HG03025 (cell line): ENCODE results near the gene ZNF484.
"Not testable (repeated sequence)": the region's sequence is repeated elsewhere in the genome, so short reads cannot be mapped to it uniquely, and the experiment has no call there.

Source experiments
- ATAC-seq: cut with Tn5 transposase; IDR thresholded peaks from one replicate; pipeline ENCODE4 v1.9.1; 2021; ENCODE audit warnings: mild to moderate bottlenecking, moderate library complexity; ENCODE audit not compliant: unreplicated experiment, low FRiP score

Gene ZNF484

DNA sequence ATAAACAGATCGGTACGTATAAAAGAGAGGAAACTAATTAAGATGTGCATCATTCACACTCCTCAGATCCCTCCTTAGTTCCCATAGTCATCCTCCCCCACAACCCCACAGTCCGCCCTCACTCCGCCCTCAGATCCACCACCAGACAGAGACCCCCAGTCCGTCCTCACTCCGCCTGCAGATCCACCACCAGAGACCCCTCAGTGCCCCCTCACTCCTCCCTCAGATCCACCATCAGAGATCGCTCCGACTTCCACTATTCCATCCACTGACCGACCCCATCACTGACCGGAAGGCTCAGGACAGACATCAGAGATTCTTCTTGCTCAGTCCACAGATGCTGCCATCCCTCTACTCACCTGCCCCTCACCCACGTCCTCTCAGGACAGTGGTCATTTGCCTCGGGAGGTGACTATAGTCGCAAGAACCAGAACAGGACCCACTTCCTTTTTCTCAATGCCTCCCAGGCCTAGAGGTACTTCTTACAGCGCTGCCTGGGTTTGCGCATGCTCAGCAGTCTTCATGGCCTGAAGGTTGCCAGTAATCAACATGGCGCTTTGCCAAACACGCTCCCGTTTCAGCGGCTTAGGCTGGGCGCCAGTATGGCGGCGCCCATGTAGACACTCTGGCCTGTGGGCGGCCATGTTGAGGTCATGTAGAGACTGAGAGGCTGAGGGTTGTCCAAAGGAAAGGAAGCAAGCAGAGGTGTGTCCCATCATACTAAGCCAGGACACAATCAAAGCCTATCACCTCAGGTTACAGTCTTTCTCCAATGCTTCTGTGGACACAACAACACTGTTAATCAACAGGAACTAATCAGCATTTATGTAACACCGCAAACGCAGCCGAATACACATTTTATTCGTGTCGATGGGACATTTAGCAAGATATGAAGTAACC, at the start of gene ZNF484:
ZNF484 (minus strand) TSS at position 508 of the 900 bp plus-strand sequence. CDS start 3,009 bp downstream, outside the sequence.
- peak; percentile 98 for ATAC-seq

DNA sequence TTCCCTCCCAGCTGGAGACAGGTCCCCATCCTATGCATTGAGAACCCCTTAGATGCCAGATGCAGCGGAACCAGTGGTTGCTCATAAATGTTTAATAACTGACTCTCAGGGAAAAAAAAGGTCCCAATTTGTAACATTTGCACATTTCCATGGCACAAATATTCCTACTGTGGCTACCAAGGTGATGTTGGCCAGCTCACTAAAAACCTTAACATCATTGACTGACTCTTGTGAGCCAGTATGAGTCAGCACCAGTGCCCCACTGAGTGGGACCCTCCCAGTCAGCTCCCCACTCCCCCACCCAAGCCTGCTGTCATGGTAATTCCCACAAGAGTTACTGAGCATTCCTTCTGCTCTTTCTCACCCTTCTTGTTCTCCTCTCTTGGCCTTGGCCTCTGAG, 42.6 kb upstream of the ZNF484 start:
- ATAC-seq = no peak

DNA sequence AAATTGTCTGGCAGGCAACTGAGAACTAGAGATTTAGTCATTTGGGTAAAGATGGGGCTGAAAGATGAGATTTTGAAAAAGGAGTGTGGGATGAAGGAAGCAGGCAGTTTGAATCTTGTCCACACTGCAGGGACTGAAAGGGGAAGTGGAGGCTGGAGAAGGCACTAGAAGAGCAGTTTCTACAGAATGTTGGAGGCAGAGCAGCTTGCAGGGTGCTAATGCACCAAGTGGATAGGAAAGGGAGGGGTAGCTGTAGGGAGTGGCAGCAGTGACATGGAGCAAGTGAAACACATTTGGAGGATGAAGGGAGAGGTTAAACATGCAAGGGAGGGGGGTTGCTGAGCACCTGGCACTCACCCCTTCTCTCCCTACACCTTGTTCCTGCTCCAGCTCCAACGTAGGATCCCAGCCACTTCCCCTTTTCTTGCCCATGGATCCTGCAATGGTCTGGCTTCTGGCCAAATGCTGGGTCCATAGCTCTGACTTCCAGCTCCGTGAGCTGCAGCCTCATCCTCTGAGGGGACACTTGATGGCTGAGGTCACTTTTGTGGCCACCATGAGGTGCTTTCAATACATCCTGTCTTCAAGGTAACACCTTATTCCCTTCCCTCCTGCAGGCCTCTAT, 39.5 kb upstream of the ZNF484 start:
- ATAC-seq = no peak

- ATAC-seq = no peak
Measured at GRCh38 chr9:92911511-92912475, 34.0 kb upstream of the ZNF484 start.

DNA sequence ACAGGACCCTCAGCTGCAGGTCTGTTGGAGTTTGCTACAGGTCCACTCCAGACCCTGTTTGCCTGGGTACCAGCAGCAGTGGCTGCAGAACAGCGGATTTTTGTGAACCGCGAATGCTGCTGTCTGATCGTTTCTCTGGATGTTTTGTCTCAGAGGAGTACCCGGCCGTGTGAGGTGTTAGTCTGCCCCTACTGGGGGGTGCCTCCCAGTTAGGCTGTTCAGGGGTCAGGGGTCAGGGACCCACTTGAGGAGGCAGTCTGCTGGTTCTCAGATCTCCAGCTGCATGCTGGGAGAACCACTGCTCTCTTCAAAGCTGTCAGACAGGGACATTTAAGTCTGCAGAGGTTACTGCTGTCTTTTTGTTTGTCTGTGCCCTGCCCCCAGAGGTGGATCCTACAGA, 27.3 kb upstream of the ZNF484 start:
- ATAC-seq = not testable (repeated sequence)

DNA sequence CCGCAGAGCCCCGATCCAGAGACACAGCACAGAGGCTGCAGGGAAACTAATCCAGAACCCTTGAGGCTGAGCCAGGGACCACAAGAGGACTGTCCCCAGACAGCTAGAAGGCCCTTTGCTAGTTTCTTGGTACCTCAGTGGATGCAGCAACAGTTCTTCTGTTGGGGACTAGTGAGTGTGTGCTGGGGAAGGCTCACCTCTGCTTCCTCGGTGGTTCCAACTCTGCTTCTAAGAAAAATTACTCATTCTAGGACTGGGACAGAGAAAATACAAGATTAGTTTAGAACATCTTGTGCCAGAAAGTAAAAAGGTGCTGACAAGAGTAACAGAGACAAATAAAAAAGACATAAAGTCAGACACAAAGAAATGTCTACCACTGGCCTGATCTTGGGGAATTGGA, 19.5 kb upstream of the ZNF484 start:
- no peak for ATAC-seq

GRCh38 chr9:92895812-92896436, 18.1 kb upstream of the ZNF484 start:
- no peak for ATAC-seq

DNA sequence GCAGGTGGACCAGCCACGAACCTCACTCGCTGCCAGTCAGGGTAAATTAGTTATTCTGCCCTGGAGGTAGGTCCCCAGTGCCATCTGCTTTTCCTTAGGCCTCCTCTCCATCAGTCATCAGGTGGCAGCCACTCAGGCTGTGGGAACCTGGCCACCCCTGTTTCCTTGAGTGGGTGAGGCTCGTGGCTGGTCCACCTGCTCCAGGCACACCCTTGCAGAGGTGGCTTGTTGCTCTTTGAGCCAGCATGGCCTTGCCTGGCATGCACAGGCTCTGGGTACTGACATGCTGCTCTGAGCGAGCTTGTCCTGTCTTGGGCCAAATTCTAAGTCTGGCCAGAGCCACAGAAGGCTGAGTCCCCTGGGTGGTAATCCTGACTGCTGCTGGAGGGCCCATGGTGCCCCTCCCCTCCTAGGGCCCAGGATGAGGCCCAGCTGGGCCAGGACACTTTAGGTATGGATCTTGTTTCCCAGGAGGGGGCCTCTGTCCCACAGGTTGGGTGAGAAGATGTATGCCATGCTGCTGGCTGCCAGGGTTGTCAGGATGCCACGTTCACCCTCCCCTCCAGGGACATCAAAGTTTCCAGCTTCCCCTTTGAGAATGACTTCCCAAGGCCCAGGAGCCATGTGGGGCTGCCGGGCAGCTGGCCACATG, 17.0 kb upstream of the ZNF484 start:
- ATAC-seq = no peak

GRCh38 chr9:92893916-92894610, 16.2 kb upstream of the ZNF484 start:
- ATAC-seq = not testable (repeated sequence)

GRCh38 chr9:92892276-92892675, 14.4 kb upstream of the ZNF484 start:
- not testable (repeated sequence) for ATAC-seq

DNA sequence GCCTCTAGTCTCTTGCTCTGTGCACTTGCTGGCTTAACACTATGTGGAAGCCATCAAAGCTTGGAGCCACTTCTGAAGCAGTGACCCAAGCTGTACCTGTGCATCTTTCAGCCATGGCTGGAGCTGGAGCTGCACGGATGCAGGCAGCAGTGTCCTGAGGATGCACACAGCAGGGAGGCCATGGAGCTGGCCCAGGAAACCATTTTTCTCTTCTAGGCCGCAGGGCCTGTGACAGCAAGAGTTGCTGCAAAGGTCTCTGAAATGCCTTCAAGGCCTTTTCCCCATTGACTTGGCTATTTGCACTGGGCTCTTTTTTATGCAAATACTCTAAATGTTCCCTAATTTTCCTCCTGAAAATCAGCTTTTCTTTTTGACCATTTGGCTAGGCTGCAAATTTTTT, 12.9 kb upstream of the ZNF484 start:
- no peak for ATAC-seq

GRCh38 chr9:92887880-92888338, 10.1 kb upstream of the ZNF484 start:
- ATAC-seq = no peak

DNA sequence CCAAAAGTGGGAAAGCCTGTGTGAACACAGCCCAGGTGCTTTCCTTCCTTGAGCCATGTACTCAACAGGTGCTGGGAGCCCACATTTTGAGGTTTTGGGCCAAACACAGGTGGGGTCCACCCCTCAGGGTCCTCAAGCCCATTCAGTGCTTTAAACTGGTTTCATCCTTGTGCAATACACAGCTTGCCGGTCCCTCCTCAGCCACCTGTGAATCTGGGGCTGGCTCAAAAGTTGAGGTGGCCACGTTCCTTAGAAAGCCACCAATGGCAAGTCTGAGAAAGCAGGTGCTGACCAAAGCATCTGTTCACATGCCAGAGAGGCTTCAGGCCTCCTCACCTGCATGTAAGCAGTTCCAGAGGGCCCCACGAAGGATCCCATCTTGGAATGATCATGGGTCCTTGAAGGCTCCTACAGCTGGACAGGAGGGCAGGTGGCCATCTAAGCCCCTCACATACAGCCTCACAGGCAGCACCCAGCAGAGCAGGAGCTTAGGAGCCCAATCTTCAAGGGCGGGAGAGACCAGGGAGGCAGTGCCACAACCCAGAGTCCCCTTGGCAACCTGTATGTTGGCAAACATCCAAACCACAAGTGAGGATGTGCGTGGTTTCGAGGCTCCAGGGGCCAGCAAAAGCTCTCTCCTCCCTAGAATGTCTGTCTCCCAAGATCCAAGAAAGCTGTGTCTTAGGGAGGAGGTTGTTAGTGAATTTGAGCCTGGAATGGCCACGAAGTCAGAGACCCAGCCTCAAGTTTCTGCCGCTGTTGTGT, 9.2 kb upstream of the ZNF484 start:
- ATAC-seq = not testable (repeated sequence)

DNA sequence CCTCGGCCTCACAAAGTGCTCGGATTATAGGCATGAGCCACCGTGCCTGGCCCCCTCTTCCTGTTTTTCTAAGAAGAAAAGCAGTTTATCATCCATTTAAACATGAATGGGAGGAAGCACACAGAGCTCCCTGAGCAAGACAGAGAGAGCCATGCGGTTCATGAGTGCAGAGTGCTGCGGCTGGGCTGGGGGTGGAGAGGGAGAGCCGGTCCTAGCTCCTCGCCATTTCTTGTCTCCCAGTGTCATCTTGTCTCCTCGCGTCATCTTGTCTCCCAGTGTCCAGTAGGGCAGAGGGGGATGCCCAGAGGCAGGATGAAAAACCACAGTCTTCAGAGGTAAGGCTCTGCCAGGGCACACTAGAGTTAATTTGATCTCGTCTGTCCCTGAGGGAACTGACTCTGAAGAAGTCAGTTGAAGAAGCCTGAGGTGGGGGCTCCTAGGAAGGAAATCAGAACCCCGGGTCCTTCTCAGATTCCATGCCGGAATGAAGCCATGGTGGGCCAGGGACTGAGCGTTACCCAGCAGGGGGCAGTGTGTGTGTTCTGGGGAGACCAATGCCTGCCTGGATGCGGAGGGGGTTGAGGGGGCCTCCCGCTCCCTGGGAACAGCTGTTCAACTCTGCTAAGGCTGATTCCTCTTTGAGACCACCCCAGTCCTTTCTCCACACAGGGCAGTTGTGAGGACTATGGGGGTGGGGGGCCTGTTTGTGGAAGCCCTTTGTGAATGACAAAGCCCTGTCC, 6.0 kb upstream of the ZNF484 start:
- ATAC-seq = not testable (repeated sequence)

- ATAC-seq = no peak
Measured at GRCh38 chr9:92882276-92882675, 4.4 kb upstream of the ZNF484 start.

DNA sequence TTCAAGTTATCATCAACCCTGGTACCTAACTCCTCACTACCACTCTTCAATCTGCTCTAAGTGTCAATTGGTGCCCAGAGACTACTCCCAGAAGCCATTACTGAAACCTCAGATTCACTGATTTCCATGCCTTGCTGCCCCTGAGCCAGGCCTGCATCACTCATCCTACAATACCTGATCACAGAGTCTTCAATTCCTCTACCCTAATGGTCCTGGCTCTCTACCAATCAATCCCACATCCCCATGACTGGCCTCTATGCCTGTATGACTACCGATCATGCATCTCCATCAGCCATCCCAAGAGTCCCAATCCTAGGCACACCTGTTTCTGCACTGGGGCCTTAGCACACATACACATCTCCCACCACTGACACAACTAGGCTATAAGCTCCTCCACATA, 2.5 kb downstream of the ZNF484 start:
- ATAC-seq = no peak

DNA sequence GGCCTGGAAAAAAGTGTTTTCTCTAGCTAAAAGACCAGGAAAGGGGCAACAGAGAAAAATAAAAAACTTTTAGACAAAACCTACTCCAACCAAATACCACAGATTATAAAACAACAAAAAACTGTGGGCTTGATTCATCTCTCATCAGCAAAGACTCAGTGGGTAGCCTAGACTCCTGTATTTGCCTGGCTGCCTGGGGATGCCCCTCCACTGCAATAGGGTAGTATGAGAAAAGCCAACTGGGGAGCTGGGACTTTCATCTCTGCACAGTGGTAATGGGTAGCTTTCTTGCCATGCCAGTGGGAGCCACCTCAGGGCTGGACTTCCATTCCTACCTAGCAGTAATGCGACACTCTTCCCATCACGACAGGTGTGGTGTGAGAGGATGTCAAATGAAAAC, 7.5 kb downstream of the ZNF484 start:
- no peak for ATAC-seq

DNA sequence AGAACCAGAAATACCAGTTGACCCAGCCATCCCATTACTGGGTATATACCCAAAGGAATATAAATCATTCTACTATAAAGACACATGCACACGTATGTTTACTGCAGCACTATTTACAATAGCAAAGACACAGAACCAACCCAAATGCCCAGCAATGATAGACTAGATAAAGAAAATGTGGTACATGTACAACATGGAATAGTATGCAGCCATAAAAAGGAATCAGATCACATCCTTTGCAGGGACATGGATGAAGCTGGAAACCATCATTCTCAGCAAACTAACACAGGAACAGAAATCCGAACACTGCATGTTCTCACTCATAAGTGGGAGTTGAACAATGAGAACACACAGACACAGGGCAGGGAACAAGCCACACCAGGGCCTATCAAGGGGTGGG, 11.2 kb downstream of the ZNF484 start:
- ATAC-seq = not testable (repeated sequence)
